ENCODE data around the gene EPB41L4B.
"Not testable (repeated sequence)": the region's sequence is repeated elsewhere in the genome, so short reads cannot be mapped to it uniquely, and the experiment has no call there.

The EPB41L4B gene

GRCh38 chr9:109299891-109300290 lies 21.0 kb downstream of the EPB41L4B start:
- no peak for DNase-seq (ENCODE audit: low read depth, low spot score)

GRCh38 chr9:109297899-109298298 lies 23.0 kb downstream of the EPB41L4B start:
- DNase-seq (ENCODE audit: low read depth, low spot score) = no peak

GRCh38 chr9:109295221-109296130 lies 25.4 kb downstream of the EPB41L4B start:
- no peak for DNase-seq (ENCODE audit: low read depth, low spot score)

GRCh38 chr9:109290385-109290784 lies 30.5 kb downstream of the EPB41L4B start:
- DNase-seq (ENCODE audit: low read depth, low spot score) = no peak

- DNase-seq (ENCODE audit: low read depth, low spot score) = no peak
These were observed 30.9 kb downstream of the EPB41L4B start for GRCh38 chr9:109289931-109290330.

GRCh38 chr9:109289186-109289585 lies 31.7 kb downstream of the EPB41L4B start:
- DNase-seq (ENCODE audit: low read depth, low spot score) = no peak

- DNase-seq (ENCODE audit: low read depth, low spot score) = no peak
These were observed 33.9 kb downstream of the EPB41L4B start for GRCh38 chr9:109286981-109287380.

GRCh38 chr9:109286571-109286977 lies 34.3 kb downstream of the EPB41L4B start:
- DNase-seq (ENCODE audit: low read depth, low spot score) = no peak

- not testable (repeated sequence) for DNase-seq (ENCODE audit: low read depth, low spot score)
These were observed 37.2 kb downstream of the EPB41L4B start for GRCh38 chr9:109283672-109284071.

GRCh38 chr9:109283012-109283411 lies 37.8 kb downstream of the EPB41L4B start:
- no peak for DNase-seq (ENCODE audit: low read depth, low spot score)

- DNase-seq (ENCODE audit: low read depth, low spot score) = no peak
These were observed 38.6 kb downstream of the EPB41L4B start for GRCh38 chr9:109282302-109282701.

GRCh38 chr9:109281518-109281917 lies 39.3 kb downstream of the EPB41L4B start:
- DNase-seq (ENCODE audit: low read depth, low spot score) = no peak

- DNase-seq (ENCODE audit: low read depth, low spot score) = no peak
These were observed 42.0 kb downstream of the EPB41L4B start for GRCh38 chr9:109278848-109279247.

- DNase-seq (ENCODE audit: low read depth, low spot score) = no peak
These were observed 42.6 kb downstream of the EPB41L4B start for GRCh38 chr9:109278216-109278615.

GRCh38 chr9:109277451-109277850 lies 43.4 kb downstream of the EPB41L4B start:
- DNase-seq (ENCODE audit: low read depth, low spot score) = no peak

- DNase-seq (ENCODE audit: low read depth, low spot score) = no peak
These were observed 44.1 kb downstream of the EPB41L4B start for GRCh38 chr9:109276469-109277440.

- DNase-seq (ENCODE audit: low read depth, low spot score) = no peak
These were observed 45.8 kb downstream of the EPB41L4B start for GRCh38 chr9:109274884-109275730.

GRCh38 chr9:109273869-109274268 lies 47.0 kb downstream of the EPB41L4B start:
- no peak for DNase-seq (ENCODE audit: low read depth, low spot score)

- DNase-seq (ENCODE audit: low read depth, low spot score) = no peak
These were observed 48.1 kb downstream of the EPB41L4B start for GRCh38 chr9:109272745-109273144.

- DNase-seq (ENCODE audit: low read depth, low spot score) = no peak
These were observed 48.8 kb downstream of the EPB41L4B start for GRCh38 chr9:109272045-109272444.
